ENCODE data around the gene NEURL1.

DNA sequence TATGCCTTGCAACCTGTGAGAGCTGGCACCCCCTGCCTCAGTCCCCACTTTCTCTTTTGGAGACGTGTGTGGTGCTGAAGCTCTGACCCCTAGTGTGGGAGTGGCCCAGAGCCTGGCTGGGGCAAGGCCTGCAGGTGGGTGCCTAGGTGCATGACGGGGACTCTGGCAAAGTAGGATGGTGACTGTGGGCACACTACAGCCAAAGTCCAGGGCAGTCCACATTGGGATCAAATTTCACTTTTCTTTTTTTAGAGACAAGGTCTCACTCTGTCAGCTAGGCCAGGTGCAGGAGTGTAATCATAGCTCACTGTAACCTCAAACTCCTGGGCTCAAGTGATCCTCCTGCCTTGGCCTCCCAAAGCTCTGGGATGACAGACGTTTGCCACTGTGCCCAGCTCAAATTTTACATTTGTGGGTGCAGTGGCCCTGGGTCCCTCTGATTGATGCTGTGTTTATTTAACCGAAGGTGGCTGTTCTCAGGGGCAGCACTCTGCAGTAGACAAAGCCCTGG is 52.3 kb downstream of the NEURL1 start:
- no peak for TF ChIP-seq CTCF (IDR thresholded peaks at IDR 0.05; ENCODE audit: low read depth, low read length)
- no peak for TF ChIP-seq POLR2A (IDR thresholded peaks at IDR 0.05; ENCODE audit: extremely low read depth, insufficient read length)
- TF ChIP-seq, protein P1, sequence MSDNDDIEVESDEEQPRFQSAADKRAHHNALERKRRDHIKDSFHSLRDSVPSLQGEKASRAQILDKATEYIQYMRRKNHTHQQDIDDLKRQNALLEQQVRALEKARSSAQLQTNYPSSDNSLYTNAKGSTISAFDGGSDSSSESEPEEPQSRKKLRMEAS (IDR thresholded peaks at IDR 0.05; ENCODE audit: low read depth, low read length), result no peak
- no peak for TF ChIP-seq MYC (IDR thresholded peaks at IDR 0.05; ENCODE audit: low read depth, low read length)

All from NB4 (cell line).